ENCODE data around the gene IRGC. TPM values are rescaled to one million over a fixed set of nuclear protein-coding genes. Genes with fewer than 3 reads are reported as not detected.
A peak's percentile ranks its signal among the peaks of the same experiment; 100 is the strongest.

The IRGC gene
- total and polyA plus RNA-seq, 9 of the 15 experiments (the other 6 are each of a cell fraction or from before 2014, with no cell fraction given), result not detected

GRCh38 chr19:43755256-43755801, 39.5 kb downstream of the IRGC start (continued):
- TF ChIP-seq ZBTB5 (IDR thresholded peaks at IDR 0.05) (no peak), TCF7 (IDR thresholded peaks at IDR 0.05; ENCODE audit: borderline replicate concordance) (no peak), BRF2 (IDR thresholded peaks at IDR 0.05; ENCODE audit: borderline replicate concordance, insufficient read depth, insufficient read length) (no peak), NCOA2 (IDR thresholded peaks at IDR 0.05; ENCODE audit: partially characterized antibody in 2 of 2) (no peak), ZNF184 (CRISPR knock-in tag; IDR thresholded peaks at IDR 0.05) (no peak), TEAD1 (CRISPR knock-in tag; IDR thresholded peaks at IDR 0.05) (no peak), MEIS2 (IDR thresholded peaks at IDR 0.05; ENCODE audit: partially characterized antibody) (peak; percentile 31), HMGN3 (IDR thresholded peaks at IDR 0.05; ENCODE audit: borderline replicate concordance, extremely low read depth, insufficient read length, low read depth, low read length) (no peak), FOXP1 (CRISPR knock-in tag; IDR thresholded peaks at IDR 0.05) (no peak), ZKSCAN8 (CRISPR knock-in tag; IDR thresholded peaks at IDR 0.05) (no peak; the same call in 1 of the 2 replicates), MTF1 (CRISPR knock-in tag; IDR thresholded peaks at IDR 0.05; ENCODE audit: borderline replicate concordance) (no peak), EP400 (IDR thresholded peaks at IDR 0.05) (peak; percentile 27), JUN (IDR thresholded peaks at IDR 0.05; ENCODE audit: borderline replicate concordance, low read depth, low read length) (no peak), JUN (CRISPR knock-in tag; IDR thresholded peaks at IDR 0.05; ENCODE audit: borderline replicate concordance) (no peak), RBM39 (optimal IDR thresholded peaks at IDR 0.05; ENCODE audit: low read depth, low read length) (peak; percentile 96), CHAMP1 (IDR thresholded peaks at IDR 0.05) (no peak), ZNF785 (CRISPR knock-in tag; IDR thresholded peaks at IDR 0.05) (no peak), XRCC5 (IDR thresholded peaks at IDR 0.05; ENCODE audit: low read depth, low read length) (no peak), MAX (CRISPR knock-in tag; IDR thresholded peaks at IDR 0.05) (peak; percentile 75), ZNF280B (CRISPR knock-in tag; IDR thresholded peaks at IDR 0.05) (no peak), HDAC2 (IDR thresholded peaks at IDR 0.05) (no peak), ZNF384 (IDR thresholded peaks at IDR 0.05; ENCODE audit: low read depth, low read length) (no peak)

All from K562 (cell line).